Measurements from ENCODE around the gene ZNF579. TPM values are rescaled to one million over a fixed set of nuclear protein-coding genes. Genes with fewer than 3 reads are reported as not detected.
"Not testable (repeated sequence)": the region's sequence is repeated elsewhere in the genome, so short reads cannot be mapped to it uniquely, and the experiment has no call there.

Gene ZNF579
- total RNA-seq, 1 donor from 2014 or later = 1.9 TPM

DNA sequence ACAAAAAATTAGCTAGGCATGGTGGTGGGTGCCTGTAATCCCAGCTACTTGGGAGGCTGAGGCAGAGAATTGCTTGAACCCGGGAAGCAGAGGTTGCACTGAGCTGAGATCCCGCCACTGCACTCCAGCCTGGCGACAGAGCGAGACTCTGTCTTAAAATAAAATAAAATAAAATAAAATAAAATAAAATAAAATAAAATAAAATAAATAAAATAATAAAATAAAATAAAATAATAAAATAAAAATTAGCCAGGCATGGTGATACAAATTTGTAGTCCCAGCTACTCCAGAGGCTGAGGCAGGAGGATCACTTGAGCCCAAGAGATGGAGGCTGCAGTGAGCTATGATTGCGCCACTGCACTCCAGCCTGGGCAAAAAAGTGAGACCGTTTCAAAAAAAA is 6.7 kb downstream of the ZNF579 start:
- not testable (repeated sequence) for DNase-seq (ENCODE audit: low read depth in 2 of 2)

DNA sequence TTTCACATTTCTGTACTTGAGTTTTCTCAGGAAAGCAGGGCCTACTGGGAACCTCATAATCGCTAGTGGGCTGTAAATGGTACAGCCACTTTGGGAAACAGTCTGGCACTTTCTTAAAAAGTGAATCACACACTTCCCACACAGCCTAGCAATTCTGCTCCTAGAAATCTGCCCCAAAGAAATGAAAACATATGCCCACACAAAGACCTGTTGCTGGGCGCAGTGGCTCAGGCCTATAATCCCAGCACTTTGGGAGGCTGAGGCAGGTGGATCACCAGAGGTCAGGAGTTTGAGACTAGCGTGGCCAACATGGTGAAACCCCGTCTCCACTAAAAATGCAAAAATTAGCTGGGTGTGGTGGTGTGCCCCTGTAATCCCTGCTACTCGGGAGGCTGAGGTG is 11.2 kb downstream of the ZNF579 start:
- not testable (repeated sequence) for DNase-seq (ENCODE audit: low read depth in 2 of 2)

DNA sequence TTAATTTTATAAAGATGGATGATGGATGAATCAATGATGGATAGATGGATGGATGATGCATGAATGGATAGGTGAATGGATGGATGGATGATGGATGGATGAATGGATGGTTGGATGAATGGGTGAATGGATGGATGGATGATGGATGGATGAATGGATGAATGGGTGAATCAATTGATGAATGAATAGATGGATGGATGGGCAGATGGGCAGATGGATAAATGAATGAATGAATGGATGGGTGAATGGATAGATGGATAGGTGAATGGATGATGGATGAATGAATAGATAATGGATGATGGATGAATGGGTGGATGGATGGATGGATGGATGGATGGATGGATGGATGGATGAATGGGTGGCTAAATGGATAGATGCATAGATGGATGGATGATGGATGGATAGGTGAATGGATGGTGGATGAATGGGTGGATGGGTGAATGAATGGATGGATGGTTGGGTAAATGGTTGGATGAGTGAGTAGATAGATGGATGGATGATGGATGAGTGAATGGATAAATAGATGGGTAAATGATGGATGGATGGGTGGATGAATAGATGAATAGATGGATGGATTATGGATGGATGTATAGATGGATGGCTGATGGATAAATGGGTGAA is 12.8 kb downstream of the ZNF579 start:
- DNase-seq (ENCODE audit: low read depth in 2 of 2) = no peak

DNA sequence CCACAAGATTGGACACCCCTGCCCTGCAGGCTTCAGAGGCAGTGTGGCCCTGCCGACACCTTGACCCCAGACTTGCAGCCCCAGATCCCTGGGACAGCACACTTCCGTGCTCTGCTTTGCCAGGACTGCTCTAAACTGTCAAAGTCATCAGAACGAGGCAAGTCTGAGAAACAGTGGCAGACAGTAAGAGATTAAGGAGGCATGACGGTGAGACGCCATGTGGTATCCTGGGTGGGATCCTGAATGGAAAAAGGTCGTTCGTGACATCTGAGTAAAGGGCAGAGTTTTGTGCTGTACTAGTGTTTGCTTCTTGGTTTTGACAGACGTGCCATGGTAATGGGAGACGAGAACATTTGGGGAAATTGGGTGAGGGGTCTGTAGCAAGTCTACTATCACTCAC is 13.8 kb downstream of the ZNF579 start:
- DNase-seq (ENCODE audit: low read depth in 2 of 2) = no peak

DNA sequence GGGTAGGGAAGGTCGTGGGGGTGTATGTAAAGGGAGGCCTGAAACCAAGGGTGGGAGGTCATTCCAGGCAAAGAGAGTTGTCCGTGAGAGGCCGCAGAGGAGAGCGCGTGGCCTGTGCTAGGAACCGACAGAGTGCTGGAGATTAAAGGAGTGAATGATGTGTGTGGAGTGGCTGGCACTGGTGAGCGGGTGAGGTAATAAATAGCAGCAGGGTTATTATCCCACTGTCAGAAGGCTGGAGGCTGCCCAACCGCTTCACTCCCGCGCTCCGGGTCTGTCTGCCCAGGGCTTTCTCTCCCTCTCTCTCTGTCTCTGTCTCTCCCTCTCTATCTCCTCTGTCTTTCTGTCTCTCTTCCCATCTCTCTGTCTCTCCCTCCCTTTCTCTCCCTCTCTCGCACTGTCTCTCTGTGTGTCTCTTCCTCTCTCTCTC is 17.4 kb downstream of the ZNF579 start:
- no peak for DNase-seq (ENCODE audit: low read depth in 2 of 2)

DNA sequence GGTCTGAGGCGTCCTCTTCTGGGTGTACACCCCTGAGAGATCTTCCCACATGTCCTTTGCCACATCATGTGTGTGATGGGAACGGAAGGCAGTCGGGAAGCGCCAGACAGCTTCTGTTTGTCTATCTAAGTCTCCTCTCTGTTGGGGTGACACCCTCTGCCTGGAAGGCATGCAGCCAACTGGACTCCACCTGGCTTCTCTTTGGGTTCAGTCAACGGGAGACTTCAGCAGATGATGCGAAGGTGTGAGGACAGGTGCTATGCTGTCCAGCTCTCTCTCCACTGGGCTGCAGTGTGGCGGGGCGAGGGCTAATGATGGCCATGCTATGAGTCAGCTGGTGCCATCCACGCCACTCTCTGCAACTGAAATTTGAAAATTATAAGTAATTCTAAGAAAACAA is 21.0 kb downstream of the ZNF579 start:
- no peak for DNase-seq (ENCODE audit: low read depth in 2 of 2)

DNA sequence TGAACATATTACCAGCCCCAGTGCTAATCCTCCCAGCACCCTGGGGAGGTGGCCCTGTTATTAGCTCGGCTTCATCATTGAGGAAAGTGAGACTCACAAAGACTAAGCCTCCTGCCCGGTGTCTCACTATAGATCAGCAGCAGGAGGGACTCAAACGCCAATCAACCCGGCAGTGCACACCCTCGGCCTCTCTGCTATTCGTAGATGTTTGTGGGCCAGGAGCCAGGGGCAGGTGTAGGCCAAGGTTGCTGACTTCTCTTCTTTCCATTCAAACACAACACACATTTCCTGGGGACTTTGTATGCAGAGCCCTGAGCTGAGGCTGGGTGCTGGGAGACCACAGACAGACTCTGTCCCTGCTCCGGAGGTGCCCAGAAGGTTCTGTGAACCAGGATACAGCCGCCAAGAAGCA is 25.9 kb downstream of the ZNF579 start:
- no peak for DNase-seq (ENCODE audit: low read depth in 2 of 2)

DNA sequence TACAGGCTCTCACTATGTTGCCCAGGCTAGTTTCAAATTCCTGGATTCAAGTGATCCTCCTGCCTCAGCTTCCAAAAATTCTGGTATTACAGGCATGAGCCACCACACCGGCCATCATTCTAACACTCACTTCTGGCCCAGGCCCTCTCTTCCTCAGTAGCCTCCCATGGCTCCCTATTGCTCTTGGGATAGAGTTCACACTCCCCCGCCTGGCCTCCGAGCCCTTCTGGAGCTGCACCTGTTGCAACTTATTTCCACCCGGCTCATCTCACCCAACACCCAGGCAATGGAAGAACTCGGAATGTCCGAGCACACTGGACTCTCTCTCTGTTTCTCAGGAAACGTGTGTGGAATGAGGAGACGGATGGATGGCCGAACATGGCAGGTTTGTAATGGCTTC is 26.3 kb downstream of the ZNF579 start:
- no peak for DNase-seq (ENCODE audit: low read depth in 2 of 2)

DNA sequence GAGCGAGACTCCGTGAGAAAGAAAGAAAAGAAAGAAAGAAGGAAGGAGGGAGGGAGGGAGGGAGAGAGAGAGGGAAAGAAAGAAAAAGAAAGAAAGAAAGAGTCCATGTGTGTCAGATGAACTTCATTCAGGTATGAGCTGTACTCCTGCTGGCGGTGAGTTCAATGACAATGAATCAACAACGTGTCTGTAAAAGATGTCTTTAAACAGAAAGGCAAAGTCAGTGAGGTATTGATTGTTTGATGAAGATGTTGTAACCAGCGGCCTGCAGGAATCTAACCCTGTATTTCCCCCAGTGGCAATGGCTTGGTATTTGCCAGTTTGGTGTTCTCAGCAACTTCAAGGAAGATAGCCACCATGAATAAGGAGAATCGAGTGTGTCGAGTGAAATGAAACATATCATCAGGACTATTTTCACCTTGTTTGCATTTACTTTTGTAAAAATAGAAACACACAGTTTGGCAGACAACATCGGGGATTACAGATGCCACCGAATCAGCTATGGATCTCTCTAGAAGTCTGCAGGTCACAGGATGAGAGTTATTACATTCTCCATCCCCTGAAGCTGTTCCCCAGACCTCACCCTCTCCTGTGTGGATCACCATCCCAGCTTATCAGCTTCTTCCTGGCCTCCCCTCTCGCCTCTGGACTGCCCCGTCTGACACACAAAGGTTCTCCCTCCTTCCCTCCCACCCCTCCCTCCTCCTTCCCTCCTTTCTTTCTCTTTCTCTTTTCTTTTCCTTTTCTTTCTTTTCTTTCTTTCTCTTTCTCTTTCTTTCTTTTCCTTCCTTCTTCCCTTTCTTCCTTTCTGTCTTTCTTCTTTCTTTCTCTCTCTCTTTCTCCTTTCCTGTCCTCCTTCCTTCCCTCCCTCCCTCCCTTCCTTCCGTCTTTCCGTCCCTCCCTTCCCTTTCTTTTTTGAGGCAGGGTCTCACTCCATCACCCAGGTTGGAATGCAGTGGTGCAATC is 27.1 kb downstream of the ZNF579 start:
- no peak for DNase-seq (ENCODE audit: low read depth in 2 of 2)

DNA sequence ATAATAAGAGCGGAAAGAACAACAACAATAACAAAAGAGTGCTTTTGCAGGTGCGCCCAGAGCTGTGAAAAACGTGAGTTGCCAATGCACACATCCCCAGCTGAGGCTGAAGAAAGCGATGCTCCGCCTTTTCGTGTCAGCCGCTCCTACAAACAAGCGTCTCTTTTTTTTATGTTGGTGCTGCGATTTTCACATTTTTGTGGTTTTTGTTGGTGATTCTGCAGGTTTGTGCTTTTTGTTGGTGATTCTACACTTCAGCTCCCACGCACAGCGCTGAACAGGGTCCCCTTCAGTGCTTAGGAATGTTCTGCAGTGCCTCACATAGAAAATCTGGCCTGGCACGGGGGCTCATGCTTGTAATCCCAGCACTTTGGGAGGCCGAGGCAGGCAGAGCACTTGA is 28.0 kb downstream of the ZNF579 start:
- no peak for DNase-seq (ENCODE audit: low read depth in 2 of 2)

DNA sequence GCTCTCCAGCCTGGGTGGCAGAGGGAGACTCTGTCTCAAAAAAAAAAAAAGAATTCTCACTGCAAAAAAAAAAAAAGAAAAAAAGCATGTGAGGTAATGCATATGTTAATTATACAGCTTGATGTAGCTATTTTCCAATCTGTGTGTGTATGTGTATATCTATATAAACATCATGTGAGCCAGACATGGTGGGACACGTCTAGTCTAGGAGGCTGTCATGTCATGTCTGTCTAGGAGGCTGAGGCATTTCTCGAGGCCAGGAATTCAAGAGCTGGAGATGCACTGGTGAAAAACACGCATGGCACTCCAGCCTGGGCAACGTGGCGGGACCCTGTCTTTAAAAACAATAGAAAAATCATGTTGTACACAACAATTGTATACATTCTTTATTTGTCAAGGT is 28.4 kb downstream of the ZNF579 start:
- DNase-seq (ENCODE audit: low read depth in 2 of 2) = no peak

DNA sequence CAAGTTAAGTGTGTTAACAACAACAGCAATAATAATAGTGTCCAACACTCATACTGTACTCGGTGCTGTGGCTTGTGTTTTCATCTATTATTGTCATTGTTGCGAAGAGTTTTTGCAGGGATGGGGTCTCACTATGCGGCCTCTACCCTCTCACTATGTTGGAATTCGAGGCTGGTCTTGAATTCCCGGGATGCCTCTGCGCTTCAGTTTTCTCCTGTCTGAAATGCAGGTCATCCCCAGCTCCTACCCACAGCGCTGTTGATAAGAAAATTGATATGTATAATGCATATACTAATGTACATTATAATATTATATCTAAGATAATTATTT is 30.4 kb downstream of the ZNF579 start:
- DNase-seq (ENCODE audit: low read depth in 2 of 2) = no peak

DNA sequence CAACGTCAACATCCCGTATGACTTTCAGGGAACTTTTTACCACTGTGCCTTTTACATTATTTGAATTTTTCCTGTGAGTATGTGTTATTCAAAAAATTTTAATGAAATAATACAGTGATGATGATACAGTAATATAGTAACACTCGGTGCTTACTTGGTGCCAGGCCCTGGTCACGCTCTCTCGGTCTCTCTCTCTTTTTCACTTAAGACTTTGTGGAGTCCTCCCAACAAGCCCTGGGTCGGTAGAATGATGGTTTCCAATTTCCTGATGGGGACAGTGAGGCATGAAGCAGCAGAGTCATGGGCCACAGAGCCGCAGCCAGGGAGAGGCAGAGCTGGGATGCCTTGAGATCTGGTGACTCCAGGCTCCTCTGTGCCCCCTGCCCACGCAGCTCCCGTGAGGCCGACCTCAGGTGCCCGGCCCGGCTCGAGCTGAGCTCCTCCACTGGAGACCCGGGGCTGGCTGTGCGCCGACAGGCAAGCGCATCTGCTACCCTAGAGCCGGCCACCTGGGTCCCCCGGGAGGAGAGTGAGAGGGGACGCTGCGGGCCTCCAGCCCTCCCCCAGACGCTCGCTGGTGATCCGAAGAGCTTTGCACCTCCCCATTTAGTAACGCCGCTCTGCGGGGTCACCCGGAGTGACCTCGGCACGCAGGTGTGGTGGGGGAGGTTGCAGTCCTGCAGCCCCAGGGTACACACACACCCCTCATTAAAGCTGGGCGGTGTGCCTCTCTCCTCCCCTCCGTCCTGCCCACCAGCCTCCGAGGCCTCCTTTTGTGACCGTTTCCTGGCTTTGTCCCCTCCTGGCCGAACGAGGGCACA is 30.9 kb downstream of the ZNF579 start:
- peak; percentile 80 to 82 for DNase-seq (ENCODE audit: low read depth in 2 of 2)

DNA sequence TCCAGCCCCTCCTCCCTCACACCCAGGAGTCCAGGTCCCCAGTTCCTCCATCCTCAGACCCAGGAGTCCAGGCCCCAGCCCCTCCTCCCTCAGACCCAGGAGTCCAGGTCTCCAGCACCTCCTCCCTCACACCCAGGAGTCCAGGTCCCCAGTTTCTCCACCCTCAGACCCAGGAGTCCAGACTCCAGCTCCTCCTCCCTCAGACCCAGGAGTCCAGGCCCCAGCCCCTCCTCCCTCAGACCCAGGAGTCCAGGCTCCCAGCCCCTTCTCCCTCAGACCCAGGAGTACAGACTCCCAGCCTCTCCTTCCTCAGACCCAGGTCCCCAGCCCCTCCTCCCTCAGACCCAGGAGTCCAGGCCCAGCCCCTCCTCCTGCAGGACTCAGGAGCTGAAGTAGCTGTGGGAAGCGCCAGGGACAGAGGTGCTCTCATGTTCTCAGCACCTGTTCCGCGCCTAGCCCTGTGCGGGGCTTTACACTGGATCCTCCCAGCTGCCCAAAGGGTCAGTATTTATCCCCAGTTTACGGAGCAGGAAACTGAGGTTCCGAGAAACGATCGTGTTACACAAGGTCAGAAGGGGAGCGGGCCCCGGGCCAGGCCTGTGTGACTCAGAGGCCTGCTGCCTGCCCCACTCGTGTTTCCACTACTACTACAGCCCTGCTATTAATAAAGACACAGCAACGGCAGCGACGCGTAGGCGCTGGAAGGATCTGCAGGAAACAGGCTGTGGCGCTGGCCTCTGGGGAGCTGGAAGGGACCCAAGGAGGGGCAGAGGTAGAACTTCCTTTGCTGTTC is 33.6 kb downstream of the ZNF579 start:
- peak; percentile 97 to 98 for DNase-seq (ENCODE audit: low read depth in 2 of 2)

DNA sequence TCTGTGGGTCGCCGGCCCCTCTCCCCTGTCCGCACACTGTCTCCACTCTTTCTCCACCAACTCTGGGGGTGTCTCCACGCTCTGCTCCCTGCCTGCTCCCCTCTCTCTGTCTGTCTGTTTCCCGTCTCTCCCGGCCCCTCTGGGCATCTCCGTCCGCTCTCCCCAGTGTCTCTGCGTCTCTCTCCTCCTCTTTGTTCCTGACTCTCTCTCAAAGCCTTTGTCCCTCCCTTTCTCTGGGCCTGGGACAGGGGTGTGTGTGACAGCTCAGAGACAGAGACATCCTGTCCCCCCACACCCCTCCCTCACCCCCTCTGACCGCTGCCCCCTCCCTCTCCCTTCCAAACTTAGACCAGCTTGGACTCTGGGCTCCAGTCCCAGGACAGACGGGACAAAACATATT is 34.6 kb downstream of the ZNF579 start:
- no peak for DNase-seq (ENCODE audit: low read depth in 2 of 2)

DNA sequence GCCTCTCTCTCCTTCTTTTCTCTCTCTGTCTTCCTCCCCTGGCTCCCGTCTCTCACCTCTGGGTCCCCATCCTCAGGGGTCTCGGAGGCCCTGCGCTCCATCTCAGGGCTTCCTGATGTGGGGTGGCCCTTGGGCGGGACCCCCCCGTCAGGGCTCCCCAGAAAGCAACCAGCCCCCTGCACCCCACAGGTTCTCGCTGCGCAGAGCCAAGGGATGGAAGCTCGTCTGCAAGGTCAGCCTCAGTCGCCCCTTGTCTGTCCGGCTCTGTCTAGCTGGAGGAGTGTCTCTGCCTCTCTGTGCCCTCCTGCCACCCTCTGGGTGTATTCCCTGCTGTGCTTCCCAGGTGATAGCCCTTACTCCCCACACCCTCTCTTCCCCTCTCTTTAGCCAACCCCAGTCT is 35.2 kb downstream of the ZNF579 start, which contains the start of gene SBK3:
Gene SBK3, minus strand, starts transcription at position 101 of the 400 bp plus-strand sequence. Its CDS starts 0 bp downstream, at position 101.
- DNase-seq (ENCODE audit: low read depth in 2 of 2) = no peak

DNA sequence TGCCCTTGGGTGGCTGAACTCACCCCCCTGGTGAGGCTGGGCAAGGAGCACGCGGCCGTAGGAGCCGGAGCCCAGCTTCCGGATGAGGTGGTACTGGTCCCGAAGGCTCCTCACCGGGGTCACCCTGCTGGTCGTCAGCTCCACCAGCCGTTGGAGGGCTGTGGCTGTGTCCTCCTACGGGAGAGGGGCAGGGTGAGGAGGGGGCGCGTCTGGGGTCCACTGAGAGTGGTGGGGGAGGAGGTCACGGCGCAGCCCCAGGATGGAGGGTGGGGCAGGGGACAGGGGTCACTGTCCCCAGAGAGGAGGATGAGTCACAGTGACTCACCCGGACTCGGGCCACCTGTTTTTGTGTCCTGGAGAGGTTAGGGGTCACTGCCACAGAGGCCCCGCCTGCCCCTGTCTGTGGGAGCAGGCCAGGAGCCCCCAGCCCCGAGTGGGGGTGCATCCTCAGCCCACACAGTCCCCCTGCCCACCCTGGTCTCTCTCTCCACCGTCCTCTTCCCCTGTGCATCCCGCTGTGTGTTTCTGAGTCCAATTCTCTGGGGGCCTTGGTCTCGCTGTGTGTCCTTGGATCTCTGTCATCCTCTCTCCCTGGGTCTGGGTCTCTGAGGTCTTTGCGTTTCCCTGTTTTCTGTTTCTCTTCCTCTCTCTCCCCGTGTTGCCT is 35.7 kb downstream of the ZNF579 start:
- no peak for DNase-seq (ENCODE audit: low read depth in 2 of 2)

DNA sequence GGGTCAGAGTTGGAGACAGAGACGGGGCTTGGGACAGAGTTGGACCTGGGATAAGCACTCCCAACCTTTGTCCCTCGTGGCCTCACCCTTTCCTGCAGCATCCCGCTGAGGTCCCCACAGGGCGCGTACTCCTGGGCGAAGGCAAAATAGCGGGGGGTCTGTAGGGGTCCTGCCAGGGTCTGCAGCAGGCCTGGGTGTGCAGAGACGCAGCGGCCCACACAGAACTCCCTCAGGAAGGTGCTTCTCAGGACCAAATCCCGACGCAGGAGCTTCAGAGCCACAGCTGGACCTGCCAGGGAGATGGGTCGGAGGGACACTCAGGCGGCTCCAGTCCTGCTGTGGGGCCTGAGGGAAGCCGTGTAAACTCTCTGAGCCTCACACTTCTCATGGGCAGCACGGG is 36.6 kb downstream of the ZNF579 start:
- DNase-seq (ENCODE audit: low read depth in 2 of 2) = no peak

DNA sequence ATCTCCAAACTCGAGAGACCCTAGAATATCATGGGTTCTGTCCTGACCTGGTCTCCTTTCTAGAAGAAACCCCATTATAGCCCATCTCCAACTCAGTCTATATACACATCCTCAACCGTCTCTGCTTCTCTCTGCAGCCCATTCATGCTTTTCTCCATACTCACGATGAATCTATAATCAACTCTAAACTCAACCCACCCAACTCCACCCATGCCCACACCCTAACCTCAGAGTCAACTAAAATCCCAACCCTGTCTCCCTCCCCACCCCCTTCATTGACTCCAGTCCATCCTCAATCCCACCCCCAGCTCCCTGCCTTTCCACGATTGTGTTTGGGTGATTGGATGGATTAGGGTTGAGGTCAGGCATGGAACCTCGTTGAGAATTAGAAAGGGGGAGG is 37.1 kb downstream of the ZNF579 start:
- no peak for DNase-seq (ENCODE audit: low read depth in 2 of 2)

DNA sequence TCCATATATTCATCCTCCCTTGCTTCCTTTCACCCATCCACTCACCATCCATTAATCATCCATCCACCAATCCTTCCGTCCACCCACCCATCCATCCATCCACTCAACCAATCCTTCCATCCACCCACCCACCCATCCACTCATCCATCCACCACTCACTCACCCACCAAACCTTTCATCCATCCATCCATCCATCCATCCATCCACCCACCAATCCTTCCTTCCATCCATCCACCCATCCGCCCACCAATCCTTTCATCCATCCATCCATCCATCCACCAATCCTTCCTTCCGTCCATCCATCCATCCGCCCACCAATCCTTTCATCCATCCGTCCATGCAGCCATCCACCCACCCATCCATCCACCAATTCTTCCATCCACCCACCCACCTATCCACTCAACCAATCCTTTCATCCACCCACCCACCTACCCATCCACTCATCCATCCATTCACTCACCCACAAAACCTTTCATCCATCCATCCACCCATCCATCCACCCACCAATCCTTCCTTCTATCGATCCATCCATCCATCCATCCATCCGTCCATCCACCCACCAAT is 38.3 kb downstream of the ZNF579 start:
- no peak for DNase-seq (ENCODE audit: low read depth in 2 of 2)
